IMR-90 (cell line): ENCODE data around the gene SOX12.
"Not testable (repeated sequence)": the region's sequence is repeated elsewhere in the genome, so short reads cannot be mapped to it uniquely, and the experiment has no call there.

Source experiments
- CTCF ChIP-seq: conservative IDR thresholded peaks from 2 replicates; pipeline ENCODE4 v1.5.1; 2012; ENCODE audit warnings: mild to moderate bottlenecking, low read depth, low read length, improper control_type of control experiment
- FOS ChIP-seq: fragments of 150-350 bp; IDR thresholded peaks from 2 replicates; pipeline ENCODE4 v1.6.1; 2016; ENCODE audit warnings: low read depth, low read length
- POLR2A ChIP-seq: IDR thresholded peaks from 2 replicates; pipeline ENCODE4 v1.6.1; 2012; ENCODE audit warnings: mild to moderate bottlenecking, low read depth, low read length
- RFX5 ChIP-seq: IDR thresholded peaks from 2 replicates; pipeline ENCODE4 v1.8.0; 2012; ENCODE audit warnings: low read depth, mild to moderate bottlenecking, low read length, moderate library complexity
- USF2 ChIP-seq: fragments of 150-350 bp; IDR thresholded peaks from 2 replicates; pipeline ENCODE4 v1.6.1; 2017; ENCODE audit warnings: mild to moderate bottlenecking, antibody characterized with exemption, low read length, low read depth

GRCh38 chr20:377578-377977 lies 52.2 kb downstream of the SOX12 start:
- TF ChIP-seq CTCF, USF2, FOS, RFX5, POLR2A: not testable (repeated sequence)
